Lung (tissue), 12 donors: ENCODE results near the gene MCCC2. TPM values are rescaled to one million over a fixed set of nuclear protein-coding genes. Genes with fewer than 3 reads are reported as not detected.

Source experiments
- ATAC-seq: fragments of 200-7000 bp; cut with Tn5 transposase; one replicate; pipeline ENCODE4 v1.9.1; 2020; ENCODE audit warnings: moderate number of reproducible peaks; ENCODE audit not compliant: insufficient read depth, low FRiP score
- DNase-seq, 3 donors: peaks; one replicate each; pipeline ENCODE4 v3.0.0-alpha.2; 2013 to 2017
- H3K27ac ChIP-seq, 2 donors: one replicate each; pipeline ENCODE4 v1.5.1; 2013; ENCODE audit warnings: mild to moderate bottlenecking in 2 of 2, moderate library complexity in 2 of 2, control low read depth in 1 of 2, inconsistent platforms in 1 of 2, low read depth in 1 of 2, low read length in 1 of 2
- H3K27me3 ChIP-seq, 3 donors: one replicate each; pipeline ENCODE4 v1.5.1; 2013; ENCODE audit warnings: low read length in 2 of 3; ENCODE audit not compliant: control insufficient read depth in 3 of 3, insufficient read depth in 3 of 3
- H3K36me3 ChIP-seq, 4 donors: one replicate each; pipeline ENCODE4 v1.5.1; 2013; ENCODE audit warnings: low read length in 4 of 4, mild to moderate bottlenecking in 1 of 4, moderate library complexity in 1 of 4; ENCODE audit not compliant: control insufficient read depth in 4 of 4, insufficient read depth in 4 of 4
- H3K4me1 ChIP-seq, 5 donors: one replicate each; pipeline ENCODE4 v1.5.1; 2013; ENCODE audit warnings: low read length in 5 of 5, mild to moderate bottlenecking in 2 of 5, moderate library complexity in 1 of 5; ENCODE audit not compliant: control insufficient read depth in 5 of 5, insufficient read depth in 5 of 5
- H3K4me3 ChIP-seq: one replicate; pipeline ENCODE4 v1.5.1; 2013; ENCODE audit warnings: mild to moderate bottlenecking, control low read depth, moderate library complexity
- H3K9ac ChIP-seq, 2 donors: one replicate each; pipeline ENCODE4 v1.5.1; 2013; ENCODE audit warnings: low read length in 2 of 2, control low read depth in 1 of 2; ENCODE audit not compliant: insufficient read depth in 1 of 2
- H3K9me3 ChIP-seq, 4 donors: one replicate each; pipeline ENCODE4 v1.5.1; 2013; ENCODE audit warnings: low read length in 3 of 4, mild to moderate bottlenecking in 1 of 4, moderate library complexity in 1 of 4; ENCODE audit not compliant: control insufficient read depth in 4 of 4, insufficient read depth in 3 of 4
- WGBS, 2 donors: extraction: QIAGEN DNeasy Blood & Tissue Kit; methylation state at CpG; one replicate each; pipeline ENCODE4 v1.1.7; 2013; 5-methylcytosine and 5-hydroxymethylcytosine counted together
- polyA plus RNA-seq, 2 donors: library from polyadenylated mRNA; stranded (reverse); fragments of 200-250 nt; gene quantifications; one replicate each; pipeline ENCODE4 v1.2.1, GENCODE V29; 2013
- total RNA-seq, 2 donors: library from RNA; depleted of rRNA in 1 of 2; stranded (reverse); fragments of >200 nt in 1 of 2; gene quantifications; one replicate each; pipeline ENCODE4 v1.2.1, GENCODE V29; 2014 to 2021
- TF ChIP-seq, protein P1 (sequence below): IDR thresholded peaks from 2 replicates; pipeline ENCODE4 v1.5.1; 2012; ENCODE audit warnings: mild to moderate bottlenecking; ENCODE audit errors: control extremely low read depth, extremely low read depth
- donor health status: control.
- donor health status: control.
- donor health status: Bipolar disorder and iron deficiency.
- donor health status: healthy.
- donor health status: DM: yes; HTN: yes; CAD: no.

The MCCC2 gene
- total and polyA plus RNA-seq, 4 donors: 20.0 to 46.2 (median 32.6) TPM

DNA sequence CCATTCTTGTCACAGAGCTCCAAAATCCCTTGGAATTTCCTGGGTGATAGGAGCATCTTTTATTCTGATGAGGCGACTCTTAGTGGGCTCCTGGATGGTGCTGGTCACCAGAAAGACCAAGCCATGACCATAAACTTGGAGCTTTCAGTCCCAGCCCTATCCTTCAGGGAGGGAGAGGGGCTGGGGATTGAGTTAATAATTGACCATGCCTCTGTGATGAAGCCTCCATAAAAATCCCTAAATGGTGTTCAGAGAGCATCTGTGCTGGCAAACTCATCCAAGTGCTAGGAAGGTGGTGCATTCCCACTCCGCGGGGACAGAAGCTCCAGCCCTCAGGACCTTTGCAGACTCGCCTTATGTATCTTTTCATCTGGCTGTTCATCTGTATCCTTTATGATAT, 28.7 kb downstream of the MCCC2 start:
- Histone ChIP-seq H3K4me3 (no peak overlapping the region), H3K4me1 (no peaks in the 10 kb centered on the region), H3K9ac (no peak overlapping the region), H3K36me3 (peaks cover 5 to 16% (median 8%) of the 10 kb centered on the region in 4 donors), H3K9me3 (no peaks in the 10 kb centered on the region), H3K27ac (no peak overlapping the region), H3K27me3 (no peaks in the 10 kb centered on the region)
- 95 to 99% methylated on average over 4 of the region's 4 CpGs for WGBS, 2 donors
- no peak for ATAC-seq
- TF ChIP-seq, protein P1, sequence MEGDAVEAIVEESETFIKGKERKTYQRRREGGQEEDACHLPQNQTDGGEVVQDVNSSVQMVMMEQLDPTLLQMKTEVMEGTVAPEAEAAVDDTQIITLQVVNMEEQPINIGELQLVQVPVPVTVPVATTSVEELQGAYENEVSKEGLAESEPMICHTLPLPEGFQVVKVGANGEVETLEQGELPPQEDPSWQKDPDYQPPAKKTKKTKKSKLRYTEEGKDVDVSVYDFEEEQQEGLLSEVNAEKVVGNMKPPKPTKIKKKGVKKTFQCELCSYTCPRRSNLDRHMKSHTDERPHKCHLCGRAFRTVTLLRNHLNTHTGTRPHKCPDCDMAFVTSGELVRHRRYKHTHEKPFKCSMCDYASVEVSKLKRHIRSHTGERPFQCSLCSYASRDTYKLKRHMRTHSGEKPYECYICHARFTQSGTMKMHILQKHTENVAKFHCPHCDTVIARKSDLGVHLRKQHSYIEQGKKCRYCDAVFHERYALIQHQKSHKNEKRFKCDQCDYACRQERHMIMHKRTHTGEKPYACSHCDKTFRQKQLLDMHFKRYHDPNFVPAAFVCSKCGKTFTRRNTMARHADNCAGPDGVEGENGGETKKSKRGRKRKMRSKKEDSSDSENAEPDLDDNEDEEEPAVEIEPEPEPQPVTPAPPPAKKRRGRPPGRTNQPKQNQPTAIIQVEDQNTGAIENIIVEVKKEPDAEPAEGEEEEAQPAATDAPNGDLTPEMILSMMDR: no peak
- no peak for DNase-seq

DNA sequence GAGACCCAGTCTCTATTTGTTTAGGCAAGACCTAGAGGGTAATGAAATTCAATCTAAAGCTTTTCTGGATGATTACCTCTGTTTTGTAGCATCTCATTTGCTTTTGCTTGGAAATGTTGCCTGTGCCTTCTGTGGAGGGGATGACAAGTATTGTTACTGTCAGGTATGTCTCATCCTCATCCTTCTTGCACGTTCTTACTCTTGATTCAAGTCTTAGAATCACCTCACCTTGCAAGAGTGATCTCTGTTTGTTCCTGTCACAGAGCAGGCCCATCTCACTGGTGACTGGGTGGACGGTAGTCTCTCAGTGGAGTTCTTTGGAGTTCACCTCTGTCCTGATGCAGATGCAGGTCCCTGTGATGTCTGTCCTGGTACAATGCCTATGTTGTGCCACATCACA, 33.5 kb downstream of the MCCC2 start:
- no peaks in the 10 kb centered on the region for H3K4me1 ChIP-seq
- peaks cover 8 to 15% (median 10%) of the 10 kb centered on the region in 4 donors for H3K36me3 ChIP-seq
- ATAC-seq: no peak
- H3K9ac ChIP-seq: no peak overlapping the region
- no peak overlapping the region for H3K27ac ChIP-seq
- DNase-seq: no peak
- no peaks in the 10 kb centered on the region for H3K27me3 ChIP-seq
- no peak overlapping the region for H3K4me3 ChIP-seq
- TF ChIP-seq, protein P1: no peak
- WGBS, 2 donors: 95 to 96% methylated on average over 2 of the region's 2 CpGs
- H3K9me3 ChIP-seq: no peaks in the 10 kb centered on the region

DNA sequence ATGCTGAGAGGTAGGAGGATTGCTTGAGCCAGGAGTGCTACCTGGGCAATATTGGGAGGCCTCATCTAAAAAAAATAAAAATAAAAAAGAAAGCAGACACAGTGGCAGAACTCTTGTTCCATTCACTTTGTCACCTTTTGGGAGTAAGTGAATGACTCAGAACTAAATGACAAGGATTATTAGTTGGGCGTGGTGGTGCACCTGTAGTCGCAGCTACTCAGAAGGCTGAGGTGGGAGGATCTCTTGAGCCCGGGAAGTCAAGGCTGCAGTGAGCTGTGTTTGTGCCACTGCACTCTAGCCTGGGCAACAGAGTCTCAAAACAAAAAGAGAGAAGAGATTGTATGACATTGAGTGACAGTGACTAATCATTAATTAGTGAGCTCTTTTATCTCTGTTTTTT, 34.1 kb downstream of the MCCC2 start:
- no peak for ATAC-seq
- no peaks in the 10 kb centered on the region for H3K4me1 ChIP-seq
- H3K9ac ChIP-seq: no peak overlapping the region
- no peaks in the 10 kb centered on the region for H3K27me3 ChIP-seq
- peaks cover 6 to 11% (median 9%) of the 10 kb centered on the region in 4 donors for H3K36me3 ChIP-seq
- WGBS, 2 donors: 97 to 98% methylated on average over 3 of the region's 3 CpGs
- H3K9me3 ChIP-seq: no peaks in the 10 kb centered on the region
- TF ChIP-seq, protein P1: no peak
- no peak overlapping the region for H3K27ac ChIP-seq
- no peak overlapping the region for H3K4me3 ChIP-seq
- DNase-seq: no peak

DNA sequence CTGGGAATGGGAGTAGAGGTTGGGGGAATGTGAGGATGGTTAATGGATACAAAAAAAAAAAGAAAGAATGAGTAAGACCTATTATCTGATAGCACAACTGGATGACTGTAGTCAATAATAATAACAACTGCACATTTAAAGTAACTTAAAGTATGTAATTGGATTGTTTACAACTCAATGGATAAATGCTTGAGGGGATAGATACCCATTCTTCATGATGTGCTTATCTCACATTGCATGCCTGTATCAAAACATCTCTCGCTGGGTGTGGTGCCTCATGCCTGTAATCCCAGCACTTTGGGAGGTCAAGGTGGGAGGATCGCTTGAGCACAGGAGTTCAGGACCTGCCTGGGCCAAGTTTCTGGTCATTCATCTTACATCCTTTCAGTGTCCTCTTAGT, 34.6 kb downstream of the MCCC2 start:
- Histone ChIP-seq H3K4me1 (no peaks in the 10 kb centered on the region), H3K4me3 (no peak overlapping the region), H3K9ac (no peak overlapping the region), H3K36me3 (peaks cover 1 to 11% (median 7%) of the 10 kb centered on the region in 4 donors), H3K27me3 (no peaks in the 10 kb centered on the region), H3K9me3 (no peaks in the 10 kb centered on the region), H3K27ac (no peak overlapping the region)
- ATAC-seq (no peak), DNase-seq (no peak)
- 96 to 98% methylated on average over 2 of the region's 2 CpGs for WGBS, 2 donors
- TF ChIP-seq, protein P1: no peak
